WTC11 (cell line): ENCODE data around the gene KLHL22. TPM values are rescaled to one million over a fixed set of nuclear protein-coding genes. Genes with fewer than 3 reads are reported as not detected.

Experiments used
- ATAC-seq: fragments of 200-7000 bp; cut with Tn5 transposase; 2 replicates; pipeline ENCODE4 v1.10.0; 2021; ENCODE audit warnings: mild to moderate bottlenecking, moderate library complexity
- CTCF ChIA-PET: fragments of 300-600 bp; sonication (Branson Sonifier 250); formaldehyde crosslinking; loops from one replicate; lab custom pipeline; 2021; ENCODE audit warnings: antibody characterized with exemption; lab: Charles Lee
- POLR2A ChIA-PET: fragments of 350-600 bp; sonication (Branson Sonifier 250); formaldehyde crosslinking; loops from one replicate; lab custom pipeline; 2021; ENCODE audit warnings: antibody characterized with exemption; lab: Charles Lee
- DNase-seq: peaks from one replicate; pipeline ENCODE4 v3.0.0; 2021; ENCODE audit warnings: low spot score
- H3K27ac Mint-ChIP-seq: 2 replicates; pipeline ENCODE4 v1.8.0; 2021; ENCODE audit warnings: mixed read lengths
- H3K27me3 Mint-ChIP-seq: 2 replicates; pipeline ENCODE4 v1.8.0; 2021; ENCODE audit warnings: low read depth, mild to moderate bottlenecking, moderate library complexity, mixed read lengths
- H3K36me3 Mint-ChIP-seq: 2 replicates; pipeline ENCODE4 v1.8.0; 2021; ENCODE audit warnings: mixed read lengths
- H3K4me1 Mint-ChIP-seq: 2 replicates; pipeline ENCODE4 v1.8.0; 2022; ENCODE audit warnings: mixed read lengths
- H3K4me3 Mint-ChIP-seq: 2 replicates; pipeline ENCODE4 v1.8.0; 2021; ENCODE audit warnings: mild to moderate bottlenecking, moderate library complexity, mixed read lengths
- H3K9me3 Mint-ChIP-seq: 2 replicates; pipeline ENCODE4 v1.8.0; 2021; ENCODE audit warnings: mixed read lengths
- CBFB ChIP-seq: sonication (generic); formaldehyde crosslinking; IDR thresholded peaks from 2 replicates; pipeline ENCODE4 v1.8.1; 2022; ENCODE audit warnings: mild to moderate bottlenecking, low read depth, missing genetic modification reagents
- E2F4 ChIP-seq: sonication (generic); formaldehyde crosslinking; IDR thresholded peaks from 2 replicates; pipeline ENCODE4 v1.8.1; 2022; ENCODE audit warnings: low read depth, mild to moderate bottlenecking, moderate library complexity, missing genetic modification reagents, borderline replicate concordance
- ELF4 ChIP-seq: sonication (generic); formaldehyde crosslinking; IDR thresholded peaks from 2 replicates; pipeline ENCODE4 v1.8.1; 2022; ENCODE audit warnings: low read depth, mild to moderate bottlenecking, moderate library complexity, missing genetic modification reagents
- FOXP1 ChIP-seq: sonication (generic); formaldehyde crosslinking; IDR thresholded peaks from 2 replicates; pipeline ENCODE4 v1.8.0; 2022; ENCODE audit warnings: missing genetic modification reagents, mild to moderate bottlenecking, moderate library complexity, borderline replicate concordance
- GABPB1 ChIP-seq: sonication (generic); formaldehyde crosslinking; IDR thresholded peaks from 2 replicates; pipeline ENCODE4 v1.8.1; 2023; ENCODE audit warnings: mild to moderate bottlenecking, missing genetic modification reagents
- JAZF1 ChIP-seq: fragments of 250-450 bp; sonication (Bioruptor Pico); IDR thresholded peaks from 2 replicates; pipeline ENCODE4 v1.9.0; 2021; ENCODE audit warnings: moderate library complexity, mild to moderate bottlenecking, inconsistent platforms
- NFE2L1 ChIP-seq: sonication (generic); formaldehyde crosslinking; IDR thresholded peaks from 2 replicates; pipeline ENCODE4 v1.8.1; 2023; ENCODE audit warnings: missing genetic modification reagents
- PRRX2 ChIP-seq: fragments of 250-450 bp; sonication (Bioruptor Pico); IDR thresholded peaks from 2 replicates; pipeline ENCODE4 v1.8.0; 2021; ENCODE audit warnings: mild to moderate bottlenecking
- RORB ChIP-seq: fragments of 250-450 bp; sonication (Bioruptor Pico); IDR thresholded peaks from 2 replicates; pipeline ENCODE4 v1.9.0; 2021; ENCODE audit warnings: mild to moderate bottlenecking
- SMAD3 ChIP-seq: sonication (generic); formaldehyde crosslinking; IDR thresholded peaks from 2 replicates; pipeline ENCODE4 v1.8.0; 2022; ENCODE audit warnings: missing genetic modification reagents, mild to moderate bottlenecking, borderline replicate concordance
- SOX15 ChIP-seq: fragments of 250-450 bp; sonication (Bioruptor Pico); IDR thresholded peaks from 2 replicates; pipeline ENCODE4 v1.9.0; 2021; ENCODE audit warnings: mild to moderate bottlenecking
- TEAD1 ChIP-seq: sonication (generic); formaldehyde crosslinking; IDR thresholded peaks from 2 replicates; pipeline ENCODE4 v1.8.0; 2022; ENCODE audit warnings: mild to moderate bottlenecking, missing genetic modification reagents
- TEAD4 ChIP-seq: sonication (generic); formaldehyde crosslinking; IDR thresholded peaks from 2 replicates; pipeline ENCODE4 v1.8.0; 2022; ENCODE audit warnings: mild to moderate bottlenecking, missing genetic modification reagents
- TP53 ChIP-seq: sonication (generic); formaldehyde crosslinking; IDR thresholded peaks from 2 replicates; pipeline ENCODE4 v1.8.1; 2023; ENCODE audit warnings: mild to moderate bottlenecking, missing genetic modification reagents
- ZMAT4 ChIP-seq: fragments of 250-450 bp; sonication (Bioruptor Pico); IDR thresholded peaks from 2 replicates; pipeline ENCODE4 v1.9.0; 2021; ENCODE audit warnings: mild to moderate bottlenecking
- ZNF121 ChIP-seq: sonication (generic); formaldehyde crosslinking; IDR thresholded peaks from 2 replicates; pipeline ENCODE4 v1.8.0; 2023; ENCODE audit warnings: missing genetic modification reagents
- ZNF671 ChIP-seq: fragments of 250-450 bp; sonication (Bioruptor Pico); IDR thresholded peaks from 2 replicates; pipeline ENCODE4 v1.8.0; 2021; ENCODE audit warnings: mild to moderate bottlenecking
- ZSCAN18 ChIP-seq: fragments of 250-450 bp; sonication (Bioruptor Pico); IDR thresholded peaks from 2 replicates; pipeline ENCODE4 v2.1.2; 2022; ENCODE audit warnings: mild to moderate bottlenecking, moderate library complexity
- total RNA-seq: library from RNA; stranded (reverse); gene quantifications from 3 replicates; pipeline ENCODE4 v1.2.3, GENCODE V29; 2021
- TF ChIP-seq, protein P1 (sequence below): sonication (generic); formaldehyde crosslinking; IDR thresholded peaks from 2 replicates; pipeline ENCODE4 v1.8.0; 2023; ENCODE audit warnings: missing genetic modification reagents

KLHL22 gene
- total RNA-seq, 1 experiment from 2014 or later: 15.7 TPM

DNA sequence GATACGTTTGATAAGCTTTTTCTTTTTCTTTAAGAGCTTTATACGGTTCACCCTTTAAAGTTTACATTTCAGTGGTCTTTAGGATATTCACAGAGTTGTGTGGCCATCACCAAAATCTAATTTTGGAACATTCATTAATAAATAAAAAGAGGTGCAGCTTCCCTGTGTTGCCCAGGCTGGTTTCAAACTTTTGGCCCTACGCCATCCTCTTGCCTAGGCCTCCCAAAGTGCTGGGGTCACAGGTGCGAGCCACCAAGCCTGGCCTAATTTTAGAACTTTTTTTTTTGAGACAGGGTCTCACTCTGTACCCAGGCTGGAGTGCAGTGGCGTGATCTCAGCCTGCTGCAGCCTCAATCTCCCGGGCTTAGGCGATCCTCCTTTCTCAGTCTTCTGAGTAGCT, 42.4 kb upstream of the KLHL22 start (continued):
- TF ChIP-seq CBFB (CRISPR knock-in tag) (no peak), E2F4 (CRISPR knock-in tag) (no peak), SMAD3 (CRISPR knock-in tag) (no peak), ELF4 (no peak)

DNA sequence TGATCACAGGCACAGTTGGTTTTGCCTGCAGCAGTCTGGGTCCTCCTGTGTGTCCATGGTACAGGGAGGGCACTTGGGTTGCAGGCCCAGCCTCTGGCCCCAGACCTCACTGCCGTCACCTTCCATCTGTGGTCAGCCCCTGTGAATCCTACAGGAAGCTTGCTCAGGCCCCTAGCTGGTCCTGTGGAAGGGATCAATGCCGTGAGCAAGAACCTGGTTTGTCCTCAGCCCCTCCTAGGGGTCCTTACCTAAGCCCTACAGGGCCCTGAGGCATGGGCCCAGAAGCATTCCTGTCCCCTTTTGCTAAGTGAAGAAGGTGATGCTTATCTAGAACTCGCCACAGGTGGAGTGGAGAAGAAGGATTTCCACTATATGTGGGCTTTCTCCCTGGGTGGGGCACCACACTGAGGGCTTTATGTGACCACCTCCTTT, 41.7 kb upstream of the KLHL22 start:
- no peaks in the 10 kb centered on the region for H3K27me3 Mint-ChIP-seq
- CTCF ChIA-PET: interaction anchor here (1.2 to 1.5 kb wide), 2 partner anchors 11 to 27 kb away, joined by 3 read pairs; no protein-coding TSS in a partner anchor
- peaks cover 33% of the 10 kb centered on the region for H3K36me3 Mint-ChIP-seq
- peaks cover 7% of the 10 kb centered on the region for H3K4me1 Mint-ChIP-seq
- H3K9me3 Mint-ChIP-seq: no peaks in the 10 kb centered on the region
- DNase-seq (no peak), ATAC-seq (no peak)
- POLR2A ChIA-PET: no interaction called here
- no peak overlapping the region; the same call in 1 of the 2 replicates for H3K27ac Mint-ChIP-seq
- no peak for TF ChIP-seq ZNF671 (CRISPR knock-in tag)
- no peak for TF ChIP-seq NFE2L1
- TF ChIP-seq, protein P1, sequence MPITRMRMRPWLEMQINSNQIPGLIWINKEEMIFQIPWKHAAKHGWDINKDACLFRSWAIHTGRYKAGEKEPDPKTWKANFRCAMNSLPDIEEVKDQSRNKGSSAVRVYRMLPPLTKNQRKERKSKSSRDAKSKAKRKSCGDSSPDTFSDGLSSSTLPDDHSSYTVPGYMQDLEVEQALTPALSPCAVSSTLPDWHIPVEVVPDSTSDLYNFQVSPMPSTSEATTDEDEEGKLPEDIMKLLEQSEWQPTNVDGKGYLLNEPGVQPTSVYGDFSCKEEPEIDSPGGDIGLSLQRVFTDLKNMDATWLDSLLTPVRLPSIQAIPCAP (CRISPR knock-in tag): no peak
- no peak for TF ChIP-seq GABPB1 (CRISPR knock-in tag)
- TF ChIP-seq JAZF1 (CRISPR knock-in tag): no peak
- TF ChIP-seq TP53 (CRISPR knock-in tag): no peak
- no peak for TF ChIP-seq ZMAT4 (CRISPR knock-in tag)
- TF ChIP-seq SOX15 (CRISPR knock-in tag): no peak
- no peak for TF ChIP-seq RORB
- TF ChIP-seq TEAD1 (CRISPR knock-in tag): no peak
- no peak for TF ChIP-seq ZSCAN18
- H3K4me3 Mint-ChIP-seq: no peak overlapping the region

GRCh38 chr22:20536590-20537324, 41.2 kb upstream of the KLHL22 start:
- ATAC-seq (no peak), DNase-seq (no peak)
- peaks cover 11% of the 10 kb centered on the region for H3K4me1 Mint-ChIP-seq
- no peaks in the 10 kb centered on the region for H3K9me3 Mint-ChIP-seq
- H3K4me3 Mint-ChIP-seq: no peak overlapping the region
- CTCF ChIA-PET: no interaction called here
- peak overlapping the region; percentile 76 for H3K27ac Mint-ChIP-seq
- TF ChIP-seq PRRX2 (CRISPR knock-in tag) (no peak), SMAD3 (CRISPR knock-in tag) (no peak), ZNF121 (no peak)
- TF ChIP-seq, all 79 proteins: peak for 0
- H3K36me3 Mint-ChIP-seq: peaks cover 28% of the 10 kb centered on the region
- no peaks in the 10 kb centered on the region for H3K27me3 Mint-ChIP-seq
- POLR2A ChIA-PET: no interaction called here

GRCh38 chr22:20533879-20534265, 38.3 kb upstream of the KLHL22 start:
- TF ChIP-seq FOXP1 (CRISPR knock-in tag): no peak
- TF ChIP-seq TEAD4 (CRISPR knock-in tag): no peak
- POLR2A ChIA-PET: no interaction called here

More at GRCh38 chr22:20533879-20534265, 38.3 kb upstream of the KLHL22 start:
- DNase-seq (no peak), ATAC-seq (no peak)
- Mint-ChIP-seq H3K27me3 (no peaks in the 10 kb centered on the region), H3K4me1 (peaks cover 29% of the 10 kb centered on the region), H3K9me3 (no peaks in the 10 kb centered on the region), H3K27ac (peak overlapping the region; percentile 34), H3K4me3 (no peak overlapping the region), H3K36me3 (peaks cover 14% of the 10 kb centered on the region)
- CTCF ChIA-PET: interaction anchor here (0.7 to 2.9 kb wide), 2 partner anchors 10 to 30 kb away, joined by 3 to 14 read pairs; no protein-coding TSS in a partner anchor
